ENCODE measurements around the gene PTGS1. TPM values are rescaled to one million over a fixed set of nuclear protein-coding genes. Genes with fewer than 3 reads are reported as not detected.

Gene PTGS1
- total and polyA plus RNA-seq, 2 of the 8 experiments (the other 6 are each of a cell fraction or from before 2014, with no cell fraction given), result 1.1 to 1.9 TPM

- Histone ChIP-seq H3K9me3 (ENCODE audit: insufficient read depth in 2 of 2, low read depth in 1 of 2, low read length in 1 of 2) (0 out of 4 replicates have a peak, but pooled peaks cover 0 to 3% of the 10 kb centered on the region in 2 experiments), H3K36me3 (ENCODE audit: control insufficient read depth in 2 of 4, insufficient read depth in 4 of 4, low read length in 3 of 4) (no peaks in the 10 kb centered on the region), H4K5ac (ENCODE audit: insufficient read length, low read depth, low read length) (no peak overlapping the region), H2AK5ac (ENCODE audit: low read depth, low read length) (no peak overlapping the region), H4K8ac (ENCODE audit: extremely low read depth, insufficient read depth, low read length) (no peak overlapping the region), H2AFZ (ENCODE audit: low read length) (0 out of 2 replicates have a peak overlapping the region, but pooled peaks have one; percentile 15), H3K4me3 (ENCODE audit: extremely low read depth in 1 of 4, insufficient read depth in 2 of 4, low read depth in 3 of 4, low read length in 4 of 4) (no peak overlapping the region), H3K18ac (ENCODE audit: extremely low read depth, low read length) (no peak overlapping the region), H2BK15ac (ENCODE audit: low read length) (no peak overlapping the region), H3K56ac (replicated peaks; ENCODE audit: insufficient read length, low read depth, low read length) (no peak overlapping the region), H3K79me1 (ENCODE audit: low read depth, low read length) (no peaks in the 10 kb centered on the region), H3K4me1 (replicated peaks in 1 of 4; ENCODE audit: control insufficient read depth in 3 of 4, insufficient read depth in 4 of 4, low read length in 3 of 4) (no peaks in the 10 kb centered on the region), H3K4ac (replicated peaks; ENCODE audit: insufficient read length, low read depth, low read length) (no peak overlapping the region), H3K79me2 (ENCODE audit: control insufficient read depth in 1 of 2, insufficient read depth in 2 of 2, low read length in 2 of 2) (no peaks in the 10 kb centered on the region), H3K9ac (replicated peaks in 1 of 4; ENCODE audit: extremely low read depth in 1 of 4, low read depth in 3 of 4, low read length in 3 of 4) (no peak overlapping the region), H4K20me1 (replicated peaks in 1 of 2; ENCODE audit: control insufficient read depth in 1 of 2, insufficient read depth in 2 of 2, low read length in 2 of 2) (no peaks in the 10 kb centered on the region), H3K23ac (ENCODE audit: insufficient read length) (no peak overlapping the region), H2BK120ac (replicated peaks; ENCODE audit: low read depth, low read length) (no peak overlapping the region), H3K4me2 (ENCODE audit: insufficient read depth in 1 of 2, low read depth in 2 of 2, low read length in 2 of 2) (no peak overlapping the region), H2BK12ac (ENCODE audit: low read depth, low read length) (no peak overlapping the region), H3K27me3 (replicated peaks in 1 of 4; ENCODE audit: control insufficient read depth in 3 of 4, extremely low read depth in 1 of 4, insufficient read depth in 3 of 4, low read length in 3 of 4) (no peaks in the 10 kb centered on the region; a peak in 1 of 7 replicates), H3K14ac (ENCODE audit: insufficient read length) (no peak overlapping the region), H2BK20ac (ENCODE audit: low read length) (no peak overlapping the region), H4K91ac (replicated peaks; ENCODE audit: insufficient read length, low read length) (no peak overlapping the region), H3K27ac (ENCODE audit: low read depth, low read length) (no peak overlapping the region), H3K23me2 (ENCODE audit: low read depth, low read length) (peaks cover 3% of the 10 kb centered on the region; the same call in 1 of the 2 replicates), H2BK5ac (ENCODE audit: low read depth, low read length) (no peak overlapping the region)
- POLR2A ChIA-PET (ENCODE audit: partially characterized antibody), result interaction anchor here (0.9 to 1.1 kb wide), 2 partner anchors 11 to 14 kb away, joined by 3 to 5 read pairs; partner anchors contain the start of gene PTGS1
- FAIRE-seq (no peak), DNase-seq (ENCODE audit: low read depth in 1 of 2, low spot score in 2 of 2) (no peak)
- 35% methylated on average over 2 of the region's 2 CpGs; no CpG with 5 or more reads in 1 of the 2 experiments for WGBS, 2 experiments (ENCODE audit: extremely low coverage in 1 of 2, insufficient coverage in 1 of 2, insufficient read length in 1 of 2, insufficient replicate concordance in 2 of 2, low coverage in 1 of 2, low lambda C conversion rate in 2 of 2, missing lambda C conversion rate in 1 of 2)
- CTCF ChIA-PET (ENCODE audit: partially characterized antibody), result interaction anchor here (0.7 to 25.6 kb wide), 28 partner anchors 8 to 450 kb away, joined by 3 to 544 read pairs (median 4); partner anchors contain the start of gene PTGS1
- TF ChIP-seq RXRA (IDR thresholded peaks at IDR 0.05; ENCODE audit: insufficient read depth, low read depth, low read length), result no peak
- peak; percentile 30 to 56; a peak in 3 of 4 replicates for TF ChIP-seq RAD21 (IDR thresholded peaks at IDR 0.05 in 1 of 2, conservative IDR thresholded peaks at IDR 0.05 in 1 of 2; ENCODE audit: low read depth in 2 of 2, low read length in 2 of 2)
- TF ChIP-seq KDM1A (IDR thresholded peaks at IDR 0.05; ENCODE audit: borderline replicate concordance, low read length), result no peak
- TF ChIP-seq TAF1 (IDR thresholded peaks at IDR 0.05; ENCODE audit: low read depth, low read length), result no peak
- TF ChIP-seq EZH2 (IDR thresholded peaks at IDR 0.05; ENCODE audit: low read depth, low read length, severe bottlenecking), result no peak
- TF ChIP-seq BCL11A (IDR thresholded peaks at IDR 0.05; ENCODE audit: low read depth in 2 of 2, low read length in 2 of 2), result no peak
- no peak for TF ChIP-seq TCF12 (IDR thresholded peaks at IDR 0.05; ENCODE audit: low read depth, low read length)
- peak; percentile 68 to 79 (median 78) for TF ChIP-seq CTCF (IDR thresholded peaks at IDR 0.05; ENCODE audit: control extremely low read depth in 1 of 3, insufficient read depth in 1 of 3, low read depth in 1 of 3, low read length in 3 of 3)
- no peak for TF ChIP-seq POU5F1 (IDR thresholded peaks at IDR 0.05; ENCODE audit: low read depth, low read length)
- no peak for TF ChIP-seq CEBPB (IDR thresholded peaks at IDR 0.05; ENCODE audit: low read depth, low read length)
- no peak for TF ChIP-seq CBX5 (IDR thresholded peaks at IDR 0.05; ENCODE audit: low read depth, low read length)
Observed at GRCh38 chr9:122356627-122357026, 14.2 kb upstream of the PTGS1 start.

Measured in H1 (cell line).